Measurements from ENCODE around the gene NELL1.
A peak's percentile ranks its signal among the peaks of the same experiment; 100 is the strongest.

The NELL1 gene

DNA sequence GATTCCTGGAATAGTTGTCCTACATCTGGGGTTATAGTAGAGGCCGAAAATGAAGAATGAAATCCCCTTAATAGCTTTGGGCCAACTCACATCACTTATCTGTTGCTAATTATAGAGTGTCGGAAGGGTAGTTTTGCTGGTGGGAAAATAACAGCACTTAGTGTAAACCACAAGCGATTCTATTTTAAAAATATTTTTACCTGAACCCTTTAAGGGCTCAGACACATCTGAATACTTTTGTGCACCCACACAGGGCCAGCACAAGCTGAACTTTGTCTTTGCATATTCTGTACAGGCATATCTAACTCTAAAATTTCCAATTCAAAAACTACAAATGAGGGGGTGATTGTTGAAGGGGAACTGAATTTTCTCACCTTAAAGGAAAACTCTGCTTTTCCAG lies 42.4 kb upstream of the NELL1 start:
- TF ChIP-seq, protein P1, sequence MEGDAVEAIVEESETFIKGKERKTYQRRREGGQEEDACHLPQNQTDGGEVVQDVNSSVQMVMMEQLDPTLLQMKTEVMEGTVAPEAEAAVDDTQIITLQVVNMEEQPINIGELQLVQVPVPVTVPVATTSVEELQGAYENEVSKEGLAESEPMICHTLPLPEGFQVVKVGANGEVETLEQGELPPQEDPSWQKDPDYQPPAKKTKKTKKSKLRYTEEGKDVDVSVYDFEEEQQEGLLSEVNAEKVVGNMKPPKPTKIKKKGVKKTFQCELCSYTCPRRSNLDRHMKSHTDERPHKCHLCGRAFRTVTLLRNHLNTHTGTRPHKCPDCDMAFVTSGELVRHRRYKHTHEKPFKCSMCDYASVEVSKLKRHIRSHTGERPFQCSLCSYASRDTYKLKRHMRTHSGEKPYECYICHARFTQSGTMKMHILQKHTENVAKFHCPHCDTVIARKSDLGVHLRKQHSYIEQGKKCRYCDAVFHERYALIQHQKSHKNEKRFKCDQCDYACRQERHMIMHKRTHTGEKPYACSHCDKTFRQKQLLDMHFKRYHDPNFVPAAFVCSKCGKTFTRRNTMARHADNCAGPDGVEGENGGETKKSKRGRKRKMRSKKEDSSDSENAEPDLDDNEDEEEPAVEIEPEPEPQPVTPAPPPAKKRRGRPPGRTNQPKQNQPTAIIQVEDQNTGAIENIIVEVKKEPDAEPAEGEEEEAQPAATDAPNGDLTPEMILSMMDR (IDR thresholded peaks at IDR 0.05; ENCODE audit: insufficient read depth, low read length, poor library complexity, severe bottlenecking) = no peak
- Histone ChIP-seq H3K27me3 (replicated peaks; ENCODE audit: control insufficient read depth, insufficient read depth, low read length) (no peaks in the 10 kb centered on the region), H3K4me3 (replicated peaks; ENCODE audit: low read depth, low read length) (no peak overlapping the region), H3K36me3 (ENCODE audit: control insufficient read depth, insufficient read depth, low read length) (no peaks in the 10 kb centered on the region)
- no peak for DNase-seq (ENCODE audit: extremely low read depth, insufficient read length)

DNA sequence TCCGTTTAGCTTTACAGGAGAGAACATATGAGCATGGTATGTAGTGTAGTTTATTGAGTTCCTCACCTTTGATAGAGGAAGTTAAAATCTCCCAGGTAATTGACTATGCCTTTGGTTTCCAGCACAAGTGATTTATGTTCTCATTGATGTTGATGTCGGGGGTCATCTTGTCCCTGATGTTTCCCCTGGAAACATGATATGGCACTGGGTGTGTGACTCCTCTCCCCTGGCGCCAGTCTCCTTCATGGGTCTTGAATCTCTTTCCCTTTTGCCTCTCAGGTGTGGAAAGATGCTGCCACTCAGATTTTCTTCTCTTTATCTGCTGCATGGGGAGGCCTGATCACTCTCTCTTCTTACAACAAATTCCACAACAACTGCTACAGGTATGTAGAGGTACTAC lies 41.7 kb upstream of the NELL1 start:
- Histone ChIP-seq H3K36me3 (ENCODE audit: control insufficient read depth, insufficient read depth, low read length) (no peaks in the 10 kb centered on the region), H3K4me3 (replicated peaks; ENCODE audit: low read depth, low read length) (no peak overlapping the region), H3K27me3 (replicated peaks; ENCODE audit: control insufficient read depth, insufficient read depth, low read length) (no peaks in the 10 kb centered on the region)
- no peak for DNase-seq (ENCODE audit: extremely low read depth, insufficient read length)
- TF ChIP-seq, protein P1 (IDR thresholded peaks at IDR 0.05; ENCODE audit: insufficient read depth, low read length, poor library complexity, severe bottlenecking) = no peak

DNA sequence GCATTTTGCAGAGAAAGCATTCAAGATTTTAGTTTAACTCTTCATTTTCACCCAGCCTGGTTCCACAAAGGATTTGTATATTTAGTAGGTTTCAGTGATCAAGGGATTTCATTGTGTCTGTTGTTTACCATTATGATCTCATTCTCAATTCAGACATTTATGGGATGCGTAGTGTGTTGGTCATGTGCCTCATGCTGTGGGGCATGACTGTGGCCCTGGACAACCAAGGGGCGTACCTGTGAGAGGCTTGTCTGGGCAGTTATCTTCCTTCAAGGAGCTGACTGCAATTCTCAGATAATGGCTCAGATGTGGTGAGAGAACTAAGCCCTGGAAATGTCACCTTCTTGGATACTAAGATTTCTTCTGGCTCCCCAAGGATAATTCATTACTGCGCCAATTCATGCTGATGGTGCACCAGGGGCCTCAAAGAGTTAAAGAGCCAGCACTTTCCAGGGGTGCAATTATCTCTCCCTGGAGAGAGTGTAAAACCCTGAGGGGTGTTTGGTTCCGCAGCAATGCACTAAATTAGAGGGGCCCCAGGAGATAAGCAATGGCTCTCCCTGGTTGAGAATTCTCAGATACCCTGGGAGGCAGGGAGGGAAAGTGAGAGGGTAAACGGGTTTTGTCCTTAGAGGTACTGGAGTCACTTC lies 37.7 kb upstream of the NELL1 start:
- H3K4me3 ChIP-seq (replicated peaks; ENCODE audit: low read depth, low read length) = no peak overlapping the region
- no peaks in the 10 kb centered on the region for H3K36me3 ChIP-seq (ENCODE audit: control insufficient read depth, insufficient read depth, low read length)
- no peak for DNase-seq (ENCODE audit: extremely low read depth, insufficient read length)
- TF ChIP-seq, protein P1 (IDR thresholded peaks at IDR 0.05; ENCODE audit: insufficient read depth, low read length, poor library complexity, severe bottlenecking) = no peak
- H3K27me3 ChIP-seq (replicated peaks; ENCODE audit: control insufficient read depth, insufficient read depth, low read length) = no peaks in the 10 kb centered on the region; the same call in 1 of the 2 replicates

DNA sequence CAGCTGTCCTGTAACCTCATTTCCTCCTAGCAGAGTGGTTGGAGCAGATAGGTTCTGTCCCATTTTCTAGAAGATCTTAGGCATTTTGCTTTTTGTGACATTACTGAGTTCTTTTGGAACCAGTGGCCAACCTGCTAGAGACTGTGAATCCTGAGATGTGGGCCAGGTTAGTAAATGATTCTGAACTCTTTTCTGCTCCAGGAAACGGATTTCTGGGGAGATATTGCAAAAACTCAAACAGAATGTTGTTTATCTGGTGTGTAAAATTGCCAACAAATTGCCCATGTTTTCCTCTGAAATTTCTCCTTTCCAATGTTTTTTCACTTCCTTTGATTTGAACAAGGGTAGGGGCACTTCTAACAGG lies 37.2 kb upstream of the NELL1 start:
- no peak overlapping the region for H3K4me3 ChIP-seq (replicated peaks; ENCODE audit: low read depth, low read length)
- TF ChIP-seq, protein P1 (IDR thresholded peaks at IDR 0.05; ENCODE audit: insufficient read depth, low read length, poor library complexity, severe bottlenecking) = no peak
- no peak for DNase-seq (ENCODE audit: extremely low read depth, insufficient read length)
- no peaks in the 10 kb centered on the region for H3K36me3 ChIP-seq (ENCODE audit: control insufficient read depth, insufficient read depth, low read length)
- H3K27me3 ChIP-seq (replicated peaks; ENCODE audit: control insufficient read depth, insufficient read depth, low read length) = no peaks in the 10 kb centered on the region; the same call in 1 of the 2 replicates

DNA sequence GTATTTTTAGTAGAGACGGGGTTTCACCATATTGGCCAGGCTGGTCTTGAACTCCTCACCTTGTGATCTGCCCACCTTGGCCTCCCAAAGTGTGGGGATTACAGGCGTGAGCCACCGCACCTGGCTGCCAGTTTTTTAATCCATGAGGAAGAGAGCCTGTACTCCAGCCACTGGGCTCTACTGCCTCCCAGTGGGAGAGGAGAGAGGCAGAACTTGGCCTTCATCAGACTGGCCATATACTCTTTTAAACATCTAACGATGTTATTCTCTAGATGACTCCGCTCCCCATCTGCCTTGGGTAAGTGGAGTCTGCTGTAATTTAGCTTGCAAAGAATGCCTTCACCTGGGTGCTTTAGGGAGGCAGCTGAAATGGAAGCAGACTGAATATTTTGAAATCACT lies 35.3 kb upstream of the NELL1 start:
- Histone ChIP-seq H3K27me3 (replicated peaks; ENCODE audit: control insufficient read depth, insufficient read depth, low read length) (no peaks in the 10 kb centered on the region; the same call in 1 of the 2 replicates), H3K4me3 (replicated peaks; ENCODE audit: low read depth, low read length) (no peak overlapping the region), H3K36me3 (ENCODE audit: control insufficient read depth, insufficient read depth, low read length) (no peaks in the 10 kb centered on the region)
- TF ChIP-seq, protein P1 (IDR thresholded peaks at IDR 0.05; ENCODE audit: insufficient read depth, low read length, poor library complexity, severe bottlenecking) = peak; percentile 15
- DNase-seq (ENCODE audit: extremely low read depth, insufficient read length) = no peak

DNA sequence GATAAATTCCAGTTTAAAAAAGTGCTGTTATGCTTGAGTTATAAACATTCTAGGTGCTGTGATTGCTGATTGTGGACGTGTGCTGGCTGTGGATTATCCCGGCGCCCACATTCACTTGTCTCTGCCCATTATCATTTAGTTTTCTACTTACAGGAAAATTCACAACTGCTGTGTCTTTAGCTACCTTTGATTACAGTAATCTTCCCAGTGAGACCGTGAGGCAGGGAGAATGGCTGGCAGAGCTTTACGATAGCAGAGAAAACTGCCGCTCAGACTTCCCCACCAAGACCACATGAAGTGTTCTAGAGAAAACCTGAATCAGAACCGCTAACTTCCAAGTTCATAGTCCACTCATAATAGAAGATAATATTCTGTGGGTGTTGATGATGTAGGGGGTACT lies 34.6 kb upstream of the NELL1 start:
- Histone ChIP-seq H3K4me3 (replicated peaks; ENCODE audit: low read depth, low read length) (no peak overlapping the region), H3K36me3 (ENCODE audit: control insufficient read depth, insufficient read depth, low read length) (no peaks in the 10 kb centered on the region)
- TF ChIP-seq, protein P1 (IDR thresholded peaks at IDR 0.05; ENCODE audit: insufficient read depth, low read length, poor library complexity, severe bottlenecking) = no peak

More for the DNA sequence above, 34.6 kb upstream of the NELL1 start:
- H3K27me3 ChIP-seq (replicated peaks; ENCODE audit: control insufficient read depth, insufficient read depth, low read length) = no peaks in the 10 kb centered on the region; the same call in none of the 2 replicates
- no peak for DNase-seq (ENCODE audit: extremely low read depth, insufficient read length)

Data from GM06990 (cell line).